Measurements from ENCODE around the gene RCOR2.
"Not testable (repeated sequence)": the region's sequence is repeated elsewhere in the genome, so short reads cannot be mapped to it uniquely, and the experiment has no call there.

Gene RCOR2

GRCh38 chr11:63879598-63880402 is 37.2 kb downstream of the RCOR2 start:
- no peak for DNase-seq (ENCODE audit: low read depth)

- DNase-seq (ENCODE audit: low read depth), result no peak
Measured at GRCh38 chr11:63877658-63878241, 39.2 kb downstream of the RCOR2 start.

- no peak for DNase-seq (ENCODE audit: low read depth)
Measured at GRCh38 chr11:63876616-63877015, 40.3 kb downstream of the RCOR2 start.

GRCh38 chr11:63875506-63876065 is 41.4 kb downstream of the RCOR2 start:
- DNase-seq (ENCODE audit: low read depth), result no peak

GRCh38 chr11:63874511-63874910 is 42.5 kb downstream of the RCOR2 start:
- no peak for DNase-seq (ENCODE audit: low read depth)

- DNase-seq (ENCODE audit: low read depth), result no peak
Measured at GRCh38 chr11:63873311-63873710, 43.7 kb downstream of the RCOR2 start.

GRCh38 chr11:63872800-63873197 is 44.2 kb downstream of the RCOR2 start:
- no peak for DNase-seq (ENCODE audit: low read depth)

GRCh38 chr11:63871962-63872799 is 44.8 kb downstream of the RCOR2 start:
- DNase-seq (ENCODE audit: low read depth), result no peak

- DNase-seq (ENCODE audit: low read depth), result no peak
Measured at GRCh38 chr11:63870351-63871140, 46.4 kb downstream of the RCOR2 start.

GRCh38 chr11:63869683-63870082 is 47.3 kb downstream of the RCOR2 start:
- DNase-seq (ENCODE audit: low read depth), result no peak

GRCh38 chr11:63869171-63869591 is 47.8 kb downstream of the RCOR2 start:
- DNase-seq (ENCODE audit: low read depth), result no peak

GRCh38 chr11:63868399-63869064 is 48.4 kb downstream of the RCOR2 start:
- DNase-seq (ENCODE audit: low read depth), result no peak

GRCh38 chr11:63867511-63867910 is 49.5 kb downstream of the RCOR2 start:
- no peak for DNase-seq (ENCODE audit: low read depth)

- peak; percentile 59 for DNase-seq (ENCODE audit: low read depth)
Measured at GRCh38 chr11:63866211-63866610, 50.8 kb downstream of the RCOR2 start.

- not testable (repeated sequence) for DNase-seq (ENCODE audit: low read depth)
Measured at GRCh38 chr11:63863620-63864019, 53.3 kb downstream of the RCOR2 start.

GRCh38 chr11:63862923-63863322 is 54.0 kb downstream of the RCOR2 start:
- no peak for DNase-seq (ENCODE audit: low read depth)

Measured in T follicular helper cell (primary cell).